Neuron (in vitro differentiated cells): ENCODE data around the gene NTN3.

ENCODE experiments used
- H2AFZ ChIP-seq: one replicate; pipeline ENCODE4 v1.6.1; 2013; ENCODE audit warnings: low read depth, mild to moderate bottlenecking, inconsistent platforms, low read length, moderate library complexity
- H3K27me3 ChIP-seq: one replicate; pipeline ENCODE4 v1.6.1; 2013; ENCODE audit warnings: low read length; ENCODE audit not compliant: insufficient read depth
- H3K36me3 ChIP-seq: one replicate; pipeline ENCODE4 v1.6.1; 2013; ENCODE audit warnings: low read length; ENCODE audit not compliant: insufficient read depth
- H3K4me1 ChIP-seq: one replicate; pipeline ENCODE4 v1.6.1; 2013; ENCODE audit warnings: low read length; ENCODE audit not compliant: insufficient read depth
- H3K4me3 ChIP-seq: 2 replicates; pipeline ENCODE4 v1.5.1; 2013; ENCODE audit warnings: mild to moderate bottlenecking, low read length, moderate library complexity
- H3K9me3 ChIP-seq: one replicate; pipeline ENCODE4 v1.6.1; 2013; ENCODE audit warnings: low read length

Gene NTN3

DNA sequence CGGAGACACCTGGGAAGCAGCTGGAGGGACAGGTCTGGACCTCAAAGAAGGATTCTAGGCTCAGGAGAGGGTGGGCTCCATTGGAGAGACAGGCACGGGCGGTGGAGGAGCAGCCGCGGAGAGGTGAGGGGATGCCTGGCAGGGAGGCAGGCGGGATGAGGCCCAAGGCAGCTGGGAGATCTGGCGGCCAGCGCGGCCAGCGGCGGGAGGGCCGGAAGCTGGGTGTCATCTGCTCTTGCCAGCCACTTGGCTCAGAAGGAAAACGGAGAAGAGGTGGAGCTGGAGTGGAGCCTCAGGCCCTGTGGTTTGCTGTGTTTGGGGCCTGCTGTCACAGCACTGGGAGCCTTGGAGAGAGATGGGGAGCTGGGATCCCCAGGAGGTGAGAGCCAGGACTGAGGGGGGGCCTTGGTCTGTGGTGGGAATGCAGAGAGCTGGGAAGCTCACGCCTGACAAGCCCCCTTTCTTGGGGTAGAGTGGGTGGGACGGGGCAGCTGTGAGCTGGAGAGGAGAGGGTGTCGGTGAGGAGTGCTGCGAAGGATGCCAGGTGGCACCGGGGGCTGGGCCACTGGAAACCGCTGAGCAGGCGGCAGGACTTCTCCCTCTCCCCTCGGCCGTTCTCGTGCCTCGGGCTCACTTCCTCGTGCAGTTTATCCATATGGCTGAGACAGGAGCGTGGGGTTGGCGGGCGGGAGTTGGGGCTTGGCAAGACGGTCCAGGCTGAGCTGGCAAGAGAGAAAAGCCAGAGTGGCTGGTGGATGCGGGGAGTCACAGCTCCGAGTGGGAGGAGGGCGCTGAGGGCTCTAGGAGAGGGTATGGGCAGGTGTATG is 11.8 kb downstream of the NTN3 start:
- H3K4me3 ChIP-seq = no peak overlapping the region
- no peaks in the 10 kb centered on the region for H3K9me3 ChIP-seq
- no peaks in the 10 kb centered on the region for H3K36me3 ChIP-seq
- H3K4me1 ChIP-seq = no peaks in the 10 kb centered on the region
- H3K27me3 ChIP-seq = no peaks in the 10 kb centered on the region
- no peak overlapping the region for H2AFZ ChIP-seq

- no peaks in the 10 kb centered on the region for H3K36me3 ChIP-seq
- H3K9me3 ChIP-seq = no peaks in the 10 kb centered on the region
- H2AFZ ChIP-seq = no peak overlapping the region
- H3K4me1 ChIP-seq = no peaks in the 10 kb centered on the region
- no peak overlapping the region for H3K4me3 ChIP-seq
- H3K27me3 ChIP-seq = no peaks in the 10 kb centered on the region
These were observed 13.1 kb downstream of the NTN3 start for GRCh38 chr16:2483939-2484897.

DNA sequence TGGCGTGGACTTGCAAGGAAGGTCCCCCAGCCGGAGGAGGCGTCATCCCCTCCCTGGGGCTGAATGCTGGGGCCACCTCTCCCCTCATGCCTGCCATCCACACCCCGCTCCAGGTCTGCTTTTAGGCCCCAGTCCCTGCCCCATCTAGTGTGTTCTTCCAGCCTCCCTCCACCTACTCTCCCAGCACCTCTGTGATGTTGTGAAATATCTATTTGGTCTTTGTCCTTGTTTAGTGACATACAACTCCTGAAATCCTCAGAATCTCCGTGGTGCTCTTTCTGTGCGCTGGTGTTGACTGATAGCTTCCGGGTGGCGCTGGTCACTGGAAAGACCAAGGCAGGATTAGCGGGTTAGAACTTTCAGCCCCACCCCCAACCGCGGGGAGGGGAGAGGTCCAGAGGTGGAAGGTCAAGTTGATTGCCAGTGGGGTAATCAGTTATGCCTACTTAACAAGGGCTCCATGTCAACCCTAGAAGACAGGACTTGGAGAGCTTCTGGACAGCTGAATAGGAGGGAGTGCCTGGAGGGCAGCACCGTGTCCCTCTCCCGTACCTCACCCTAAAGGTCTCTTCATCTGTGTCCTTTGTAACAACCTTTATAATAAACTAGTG is 13.9 kb downstream of the NTN3 start:
- Histone ChIP-seq H3K9me3 (no peaks in the 10 kb centered on the region), H3K27me3 (no peaks in the 10 kb centered on the region), H3K36me3 (no peaks in the 10 kb centered on the region), H3K4me3 (no peak overlapping the region), H3K4me1 (no peaks in the 10 kb centered on the region), H2AFZ (no peak overlapping the region)

GRCh38 chr16:2485811-2486507 is 14.9 kb downstream of the NTN3 start:
- no peaks in the 10 kb centered on the region for H3K27me3 ChIP-seq
- no peak overlapping the region for H3K4me3 ChIP-seq
- no peak overlapping the region for H2AFZ ChIP-seq
- no peaks in the 10 kb centered on the region for H3K36me3 ChIP-seq
- H3K9me3 ChIP-seq = no peaks in the 10 kb centered on the region
- no peaks in the 10 kb centered on the region for H3K4me1 ChIP-seq

GRCh38 chr16:2486645-2487516 is 15.8 kb downstream of the NTN3 start:
- no peaks in the 10 kb centered on the region for H3K36me3 ChIP-seq
- no peaks in the 10 kb centered on the region for H3K9me3 ChIP-seq
- H3K4me1 ChIP-seq = no peaks in the 10 kb centered on the region
- H3K27me3 ChIP-seq = no peaks in the 10 kb centered on the region
- no peak overlapping the region for H2AFZ ChIP-seq
- H3K4me3 ChIP-seq = no peak overlapping the region

DNA sequence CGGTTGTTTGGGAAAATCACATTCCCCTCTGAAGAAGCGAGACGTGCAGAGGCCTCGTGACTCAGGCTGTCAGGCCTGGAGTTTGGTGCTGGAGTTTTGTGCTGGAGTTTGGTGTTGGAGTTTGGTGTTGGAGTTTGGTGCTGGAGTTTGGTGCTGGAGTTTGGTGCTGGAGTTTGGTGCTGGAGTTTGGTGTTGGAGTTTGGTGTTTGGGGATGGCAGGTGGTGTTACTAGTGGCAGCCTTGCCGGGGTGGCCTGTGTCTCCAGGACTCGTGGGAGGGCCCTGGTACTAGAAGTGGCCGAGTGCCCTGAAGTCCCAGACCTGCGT is 16.4 kb downstream of the NTN3 start:
- Histone ChIP-seq H3K9me3 (no peaks in the 10 kb centered on the region), H3K36me3 (no peaks in the 10 kb centered on the region), H3K4me3 (no peak overlapping the region), H3K27me3 (no peaks in the 10 kb centered on the region), H3K4me1 (no peaks in the 10 kb centered on the region), H2AFZ (no peak overlapping the region)

- Histone ChIP-seq H3K36me3 (no peaks in the 10 kb centered on the region), H3K4me1 (no peaks in the 10 kb centered on the region), H2AFZ (no peak overlapping the region), H3K4me3 (no peak overlapping the region), H3K9me3 (no peaks in the 10 kb centered on the region), H3K27me3 (no peaks in the 10 kb centered on the region)
These were observed 16.9 kb downstream of the NTN3 start for GRCh38 chr16:2487903-2488531.

DNA sequence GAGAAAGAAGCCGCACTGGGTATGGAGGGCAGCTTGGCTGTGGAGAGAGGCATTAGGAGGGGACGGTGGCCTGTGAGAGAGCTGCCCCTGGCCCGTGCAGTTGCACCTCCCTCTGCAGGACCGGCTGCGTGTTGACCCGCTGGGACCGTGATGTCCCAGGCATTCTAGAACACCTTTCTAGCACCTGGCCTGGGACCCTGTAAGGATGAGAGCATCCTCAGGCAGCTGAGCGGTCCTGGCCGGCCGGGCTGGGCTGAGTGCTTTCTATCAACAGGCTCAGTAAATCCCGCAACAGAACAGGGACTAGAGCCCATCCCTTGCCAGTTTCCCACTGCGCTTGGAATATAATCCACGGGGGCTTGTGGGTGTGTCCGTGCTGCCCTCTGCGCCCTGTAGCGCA is 18.5 kb downstream of the NTN3 start:
- Histone ChIP-seq H3K36me3 (no peaks in the 10 kb centered on the region), H2AFZ (no peak overlapping the region), H3K4me3 (no peak overlapping the region), H3K4me1 (no peaks in the 10 kb centered on the region), H3K27me3 (no peaks in the 10 kb centered on the region), H3K9me3 (no peaks in the 10 kb centered on the region)

GRCh38 chr16:2490190-2491105 is 19.4 kb downstream of the NTN3 start:
- Histone ChIP-seq H3K4me3 (no peak overlapping the region), H3K9me3 (no peaks in the 10 kb centered on the region), H3K4me1 (no peaks in the 10 kb centered on the region), H2AFZ (no peak overlapping the region), H3K27me3 (no peaks in the 10 kb centered on the region), H3K36me3 (no peaks in the 10 kb centered on the region)

GRCh38 chr16:2492292-2492691 is 21.2 kb downstream of the NTN3 start:
- no peak overlapping the region for H3K4me3 ChIP-seq
- peaks cover 15% of the 10 kb centered on the region for H3K36me3 ChIP-seq
- no peak overlapping the region for H2AFZ ChIP-seq

GRCh38 chr16:2493605-2494004 is 22.5 kb downstream of the NTN3 start:
- no peaks in the 10 kb centered on the region for H3K4me1 ChIP-seq
- no peaks in the 10 kb centered on the region for H3K27me3 ChIP-seq
- H3K9me3 ChIP-seq = no peaks in the 10 kb centered on the region
- H2AFZ ChIP-seq = no peak overlapping the region
- peaks cover 22% of the 10 kb centered on the region for H3K36me3 ChIP-seq
- no peak overlapping the region for H3K4me3 ChIP-seq

More at GRCh38 chr16:2492292-2492691, 21.2 kb downstream of the NTN3 start:
- no peaks in the 10 kb centered on the region for H3K4me1 ChIP-seq
- H3K27me3 ChIP-seq = no peaks in the 10 kb centered on the region
- H3K9me3 ChIP-seq = no peaks in the 10 kb centered on the region
